Smooth muscle cell (in vitro differentiated cells): ENCODE measurements around the gene FAM131A. TPM values are rescaled to one million over a fixed set of nuclear protein-coding genes. Genes with fewer than 3 reads are reported as not detected.

Experiments used
- DNase-seq: peaks from one replicate; lab custom pipeline; 2025; ENCODE audit not compliant: unreplicated experiment; lab: John Stamatoyannopoulos, UW
- H2AFZ ChIP-seq: fragments of 200-600 bp; sonication (generic); 2 replicates; pipeline ENCODE4 v1.6.0; 2016; ENCODE audit warnings: antibody characterized with exemption, low read depth, mild to moderate bottlenecking
- H3F3A ChIP-seq: fragments of 200-600 bp; sonication (generic); 2 replicates; pipeline ENCODE4 v1.6.0; 2017; ENCODE audit warnings: antibody characterized with exemption, low read depth
- H3K27ac ChIP-seq: fragments of 200-600 bp; sonication (generic); 2 replicates; pipeline ENCODE4 v1.5.1; 2016; ENCODE audit warnings: low read depth, mild to moderate bottlenecking
- H3K27me3 ChIP-seq: fragments of 200-600 bp; sonication (generic); 2 replicates; pipeline ENCODE4 v1.6.1; 2016; ENCODE audit warnings: low read depth, mild to moderate bottlenecking
- H3K36me3 ChIP-seq: fragments of 200-600 bp; sonication (generic); 2 replicates; pipeline ENCODE4 v1.5.1; 2016; ENCODE audit warnings: low read depth
- H3K4me1 ChIP-seq: fragments of 200-600 bp; sonication (generic); 2 replicates; pipeline ENCODE4 v1.5.1; 2016; ENCODE audit warnings: low read depth
- H3K4me2 ChIP-seq: fragments of 200-600 bp; sonication (generic); 2 replicates; pipeline ENCODE4 v1.6.0; 2016; ENCODE audit warnings: mild to moderate bottlenecking
- H3K4me3 ChIP-seq: fragments of 200-600 bp; sonication (generic); 2 replicates; pipeline ENCODE4 v1.5.1; 2016; ENCODE audit warnings: mild to moderate bottlenecking
- H3K79me2 ChIP-seq: fragments of 200-600 bp; sonication (generic); 2 replicates; pipeline ENCODE4 v1.6.0; 2016; ENCODE audit warnings: low read depth, mild to moderate bottlenecking
- H3K9ac ChIP-seq: fragments of 200-600 bp; sonication (generic); 2 replicates; pipeline ENCODE4 v1.6.0; 2016; ENCODE audit warnings: low read depth
- H3K9me3 ChIP-seq: fragments of 200-600 bp; sonication (generic); replicated peaks from 2 replicates; pipeline ENCODE4 v1.5.1; 2016; ENCODE audit warnings: low read depth
- H4K20me1 ChIP-seq: fragments of 200-600 bp; sonication (generic); 2 replicates; pipeline ENCODE4 v1.6.0; 2016; ENCODE audit warnings: low read depth
- whole genome bisulfite sequencing: methylation state at CpG from one replicate; pipeline ENCODE4 v1.1.7; 2016; ENCODE audit warnings: low lambda C conversion rate; 5-methylcytosine and 5-hydroxymethylcytosine counted together
- polyA plus RNA-seq: library from polyadenylated mRNA; unstranded; fragments of >200 nt; fragmentation: Nextera tagmentation; extraction: Ambion mirVana; gene quantifications from 2 replicates; pipeline ENCODE4 v1.2.1, GENCODE V29; 2016
- total RNA-seq: library from RNA; depleted of rRNA; stranded (reverse); fragments of >200 nt; gene quantifications from 2 replicates; pipeline ENCODE4 v1.2.3, GENCODE V29; 2014
- TF ChIP-seq, protein P1 (sequence below): fragments of 200-600 bp; sonication (generic); IDR thresholded peaks from 2 replicates; pipeline ENCODE4 v1.5.1; 2017; ENCODE audit warnings: borderline replicate concordance, mild to moderate bottlenecking, antibody characterized with exemption; ENCODE audit not compliant: insufficient read depth, poor library complexity, severe bottlenecking

Gene FAM131A
- total and polyA plus RNA-seq, 2 experiments from 2014 or later = 15.3 to 20.2 TPM

DNA sequence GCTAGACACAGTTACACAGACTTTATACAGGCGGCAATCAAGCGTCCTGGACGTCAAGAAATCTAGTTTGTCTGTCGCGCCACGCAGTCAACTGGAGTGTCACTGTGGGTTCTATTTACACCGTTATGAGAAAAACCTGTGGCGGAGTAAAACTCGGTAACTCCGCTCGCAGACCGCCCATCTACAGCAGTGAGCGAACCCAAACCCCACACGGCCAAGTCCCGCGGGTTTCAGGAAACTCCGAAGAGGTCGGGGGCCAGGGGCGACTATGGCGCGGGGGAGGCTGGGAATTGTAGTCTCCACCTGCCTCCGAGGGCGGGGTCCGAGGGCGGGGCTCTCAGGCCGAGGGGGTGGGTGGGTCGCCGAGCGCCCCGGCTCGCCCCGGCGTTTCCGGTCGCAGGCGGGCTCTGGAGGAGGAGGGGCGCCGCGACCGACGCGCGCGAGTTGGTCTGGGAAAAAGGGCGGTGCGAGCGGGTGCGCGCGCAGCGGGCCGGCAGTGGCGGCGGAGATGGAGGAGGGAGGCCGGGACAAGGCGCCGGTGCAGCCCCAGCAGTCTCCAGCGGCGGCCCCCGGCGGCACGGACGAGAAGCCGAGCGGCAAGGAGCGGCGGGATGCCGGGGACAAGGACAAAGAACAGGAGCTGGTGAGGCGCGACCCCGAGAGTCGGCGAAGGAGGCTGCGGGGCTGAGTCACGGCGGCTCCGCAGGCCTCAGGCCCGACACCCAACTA, 38.5 kb upstream of the FAM131A start, which contains the start of gene PSMD2:
TSS of gene PSMD2 (plus strand) at position 483 of the 729 bp plus-strand sequence. CDS start at position 509, 26 bp downstream.
- TF ChIP-seq, protein P1, sequence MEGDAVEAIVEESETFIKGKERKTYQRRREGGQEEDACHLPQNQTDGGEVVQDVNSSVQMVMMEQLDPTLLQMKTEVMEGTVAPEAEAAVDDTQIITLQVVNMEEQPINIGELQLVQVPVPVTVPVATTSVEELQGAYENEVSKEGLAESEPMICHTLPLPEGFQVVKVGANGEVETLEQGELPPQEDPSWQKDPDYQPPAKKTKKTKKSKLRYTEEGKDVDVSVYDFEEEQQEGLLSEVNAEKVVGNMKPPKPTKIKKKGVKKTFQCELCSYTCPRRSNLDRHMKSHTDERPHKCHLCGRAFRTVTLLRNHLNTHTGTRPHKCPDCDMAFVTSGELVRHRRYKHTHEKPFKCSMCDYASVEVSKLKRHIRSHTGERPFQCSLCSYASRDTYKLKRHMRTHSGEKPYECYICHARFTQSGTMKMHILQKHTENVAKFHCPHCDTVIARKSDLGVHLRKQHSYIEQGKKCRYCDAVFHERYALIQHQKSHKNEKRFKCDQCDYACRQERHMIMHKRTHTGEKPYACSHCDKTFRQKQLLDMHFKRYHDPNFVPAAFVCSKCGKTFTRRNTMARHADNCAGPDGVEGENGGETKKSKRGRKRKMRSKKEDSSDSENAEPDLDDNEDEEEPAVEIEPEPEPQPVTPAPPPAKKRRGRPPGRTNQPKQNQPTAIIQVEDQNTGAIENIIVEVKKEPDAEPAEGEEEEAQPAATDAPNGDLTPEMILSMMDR = no peak
- H2AFZ ChIP-seq = peak within 1 kb of the TSS; percentile 83
- peak within 1 kb of the TSS; percentile 94 for H3K9ac ChIP-seq
- H3K9me3 ChIP-seq = no peaks in the 10 kb centered on the region
- WGBS = 2% methylated on average over 43 of the region's 78 CpGs
- H3K27me3 ChIP-seq = no peaks in the 10 kb centered on the region
- H3K27ac ChIP-seq = peak within 1 kb of the TSS; percentile 92
- peaks cover 12% of the 10 kb centered on the region for H3K4me1 ChIP-seq
- H3K4me3 ChIP-seq = peak within 1 kb of the TSS; percentile 90
- H3F3A ChIP-seq = no peaks in the 10 kb centered on the region
- peaks cover 42% of the 10 kb centered on the region for H4K20me1 ChIP-seq
- H3K79me2 ChIP-seq = peaks cover 44% of the 10 kb centered on the region
- peak; percentile 92 for DNase-seq
- H3K4me2 ChIP-seq = peak within 1 kb of the TSS; percentile 95
- H3K36me3 ChIP-seq = peaks cover 20% of the 10 kb centered on the region

DNA sequence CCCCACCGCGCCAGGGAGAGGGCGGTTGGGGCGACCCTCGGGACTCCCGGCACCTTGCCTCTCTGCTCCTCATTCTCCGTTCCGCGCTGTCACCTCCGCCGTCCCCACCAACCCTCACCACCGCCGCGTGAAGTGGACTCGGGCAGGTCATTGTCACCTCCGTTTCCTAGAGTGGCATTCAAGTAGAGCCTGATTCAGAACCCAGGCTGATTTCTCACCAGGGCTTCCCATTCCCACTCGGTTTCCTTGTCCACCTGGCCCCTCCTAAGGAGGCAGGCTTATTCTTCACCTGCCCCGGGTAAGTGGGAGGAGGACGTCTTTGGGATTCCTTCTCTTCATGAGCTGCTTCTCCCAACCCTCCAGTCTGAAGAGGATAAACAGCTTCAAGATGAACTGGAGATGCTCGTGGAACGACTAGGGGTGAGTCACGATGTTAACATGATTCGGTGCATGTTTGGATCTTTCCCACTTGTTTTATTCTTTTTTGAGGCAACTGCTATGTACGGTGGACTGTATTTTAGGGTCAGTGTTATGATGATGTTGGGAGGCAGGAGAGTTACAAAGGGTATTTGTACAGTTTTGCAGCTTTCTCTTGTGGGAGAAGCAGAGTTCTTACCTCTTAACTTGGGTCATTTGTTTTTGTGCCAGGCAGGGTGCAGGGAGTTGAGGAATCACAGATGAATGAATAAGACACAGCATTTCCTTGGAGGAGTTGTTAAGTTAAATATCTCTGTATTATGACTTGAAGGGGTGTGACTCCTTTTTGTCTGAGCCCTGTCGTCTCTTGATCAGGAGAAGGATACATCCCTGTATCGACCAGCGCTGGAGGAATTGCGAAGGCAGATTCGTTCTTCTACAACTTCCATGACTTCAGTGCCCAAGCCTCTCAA, 37.7 kb upstream of the FAM131A start:
- Histone ChIP-seq H3K27ac (peak overlapping the region; percentile 92), H3K27me3 (no peaks in the 10 kb centered on the region), H2AFZ (no peak overlapping the region)

DNA sequence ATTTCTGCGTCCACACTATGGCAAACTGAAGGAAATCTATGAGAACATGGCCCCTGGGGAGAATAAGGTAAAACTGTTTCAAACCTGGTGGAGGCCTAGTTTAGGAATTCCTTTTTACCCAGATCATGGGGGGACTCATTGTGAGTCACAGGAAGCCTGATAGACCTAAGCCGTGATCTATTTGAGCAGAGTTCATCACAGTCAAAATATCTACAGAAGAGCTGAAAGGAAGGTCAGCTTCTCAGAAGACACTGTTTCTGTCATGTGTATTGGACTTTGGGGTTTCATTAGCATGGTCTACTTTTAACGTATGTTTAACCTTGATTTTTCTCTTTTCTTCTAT, 37.1 kb upstream of the FAM131A start:
- WGBS = 61% methylated on average over 3 of the region's 3 CpGs
- Histone ChIP-seq H4K20me1 (peaks cover 56% of the 10 kb centered on the region), H3K36me3 (peaks cover 26% of the 10 kb centered on the region), H3K9ac (peak overlapping the region; percentile 94), H3K9me3 (no peaks in the 10 kb centered on the region), H3F3A (no peaks in the 10 kb centered on the region), H2AFZ (no peak overlapping the region), H3K79me2 (peaks cover 50% of the 10 kb centered on the region), H3K27me3 (no peaks in the 10 kb centered on the region), H3K4me3 (peak overlapping the region; percentile 90), H3K4me2 (peak overlapping the region; percentile 95), H3K27ac (peak overlapping the region; percentile 92), H3K4me1 (peaks cover 12% of the 10 kb centered on the region)
- TF ChIP-seq, protein P1 = no peak
- DNase-seq = no peak

More for the DNA sequence above, 37.7 kb upstream of the FAM131A start:
- no peak for DNase-seq
- 17% methylated on average over 27 of the region's 29 CpGs for WGBS
- Histone ChIP-seq H3K4me1 (peaks cover 12% of the 10 kb centered on the region), H3K79me2 (peaks cover 50% of the 10 kb centered on the region), H3K36me3 (peaks cover 26% of the 10 kb centered on the region), H3K9me3 (no peaks in the 10 kb centered on the region), H3F3A (no peaks in the 10 kb centered on the region), H3K4me3 (peak overlapping the region; percentile 90), H3K9ac (peak overlapping the region; percentile 94), H3K4me2 (peak overlapping the region; percentile 95), H4K20me1 (peaks cover 50% of the 10 kb centered on the region)
- TF ChIP-seq, protein P1 = no peak
